Lower lobe of right lung (tissue), 2 donors: Measurements from ENCODE around the gene TMPRSS2. TPM values are rescaled to one million over a fixed set of nuclear protein-coding genes. Genes with fewer than 3 reads are reported as not detected.

Experiments
- ATAC-seq, 2 donors: fragments of 200-7000 bp; cut with Tn5 transposase; one replicate each; pipeline ENCODE4 v1.9.1; 2020 to 2022; ENCODE audit warnings: mild to moderate bottlenecking in 2 of 2, moderate library complexity in 2 of 2
- DNase-seq: peaks from one replicate; pipeline ENCODE4 v3.0.0-alpha.2; 2020
- H3K27ac ChIP-seq: fragments of 200-600 bp; one replicate; pipeline ENCODE4 v1.8.0; 2022
- H3K27me3 ChIP-seq: fragments of 200-600 bp; one replicate; pipeline ENCODE4 v1.8.0; 2022; ENCODE audit warnings: low read depth
- H3K36me3 ChIP-seq: fragments of 200-600 bp; one replicate; pipeline ENCODE4 v1.8.0; 2022; ENCODE audit warnings: mild to moderate bottlenecking
- H3K4me1 ChIP-seq: fragments of 200-600 bp; one replicate; pipeline ENCODE4 v1.8.0; 2022
- H3K4me3 ChIP-seq: fragments of 200-600 bp; one replicate; pipeline ENCODE4 v1.8.0; 2022; ENCODE audit warnings: mild to moderate bottlenecking
- H3K9me3 ChIP-seq: fragments of 200-600 bp; one replicate; pipeline ENCODE4 v1.8.0; 2022
- CTCF ChIP-seq: fragments of 200-600 bp; IDR thresholded peaks from one replicate; pipeline ENCODE4 v1.8.0; 2022; ENCODE audit warnings: antibody characterized with exemption, mild to moderate bottlenecking
- intact Hi-C: fragments of 100-400 bp; cut with DNase I; formaldehyde crosslinking; loops from one replicate; pipeline ENCODE4 v1.11.0; 2022
- total RNA-seq: library from RNA; stranded (reverse); fragmentation: NEBNext Ultra II Directional; extraction: Animal tissue kit (Norgen Biotek cat#: 25700); gene quantifications from one replicate; pipeline ENCODE4 v1.2.1, GENCODE V29; 2021
- donor health status: DM: no; HTN: yes; CAD: no; lungs with severe emphysema.

Gene TMPRSS2
- total RNA-seq, 1 donor from 2014 or later = 87.7 TPM

- no peak for DNase-seq
- intact Hi-C loops = no loop called here
- H3K9me3 ChIP-seq = no peaks in the 10 kb centered on the region
Measured at GRCh38 chr21:41509733-41510132, 1.8 kb upstream of the TMPRSS2 start.

GRCh38 chr21:41509145-41509496, 1.2 kb upstream of the TMPRSS2 start:
- DNase-seq (no peak), ATAC-seq (no peak)
- no peak for TF ChIP-seq CTCF
- intact Hi-C loops = no loop called here
- Histone ChIP-seq H3K36me3 (no peaks in the 10 kb centered on the region), H3K4me1 (no peaks in the 10 kb centered on the region), H3K27ac (no peak overlapping the region), H3K9me3 (no peaks in the 10 kb centered on the region), H3K4me3 (no peak overlapping the region), H3K27me3 (peaks cover 45% of the 10 kb centered on the region)

More at GRCh38 chr21:41509733-41510132, 1.8 kb upstream of the TMPRSS2 start:
- no peak for ATAC-seq
- Histone ChIP-seq H3K4me3 (no peak overlapping the region), H3K27me3 (peaks cover 45% of the 10 kb centered on the region), H3K27ac (no peak overlapping the region), H3K4me1 (no peaks in the 10 kb centered on the region), H3K36me3 (no peaks in the 10 kb centered on the region)
- no peak for TF ChIP-seq CTCF

- Histone ChIP-seq H3K27ac (peak overlapping the region; percentile 80), H3K27me3 (peaks cover 45% of the 10 kb centered on the region), H3K4me3 (peak overlapping the region; percentile 60), H3K36me3 (no peaks in the 10 kb centered on the region), H3K4me1 (peaks cover 4% of the 10 kb centered on the region), H3K9me3 (no peaks in the 10 kb centered on the region)
- DNase-seq = no peak
- TF ChIP-seq CTCF = no peak
- intact Hi-C loops = no loop called here
- ATAC-seq = peak; percentile 46 to 56
Measured at GRCh38 chr21:41508415-41509144, 622 bp upstream of the TMPRSS2 start.

GRCh38 chr21:41506611-41507520, 1.1 kb downstream of the TMPRSS2 start:
- DNase-seq = peak; percentile 68
- peaks cover 13% of the 10 kb centered on the region for H3K4me1 ChIP-seq
- H3K9me3 ChIP-seq = no peaks in the 10 kb centered on the region
- H3K4me3 ChIP-seq = peak overlapping the region; percentile 60
- ATAC-seq = peak; percentile 67 to 68
- intact Hi-C loops = no loop called here
- no peaks in the 10 kb centered on the region for H3K36me3 ChIP-seq
- peak overlapping the region; percentile 80 for H3K27ac ChIP-seq
- H3K27me3 ChIP-seq = peaks cover 45% of the 10 kb centered on the region
- TF ChIP-seq CTCF = no peak

GRCh38 chr21:41506005-41506594, 1.9 kb downstream of the TMPRSS2 start:
- ATAC-seq = peak in 1 of 2 donors; percentile 0
- TF ChIP-seq CTCF = no peak
- no peaks in the 10 kb centered on the region for H3K9me3 ChIP-seq
- no peak for DNase-seq
- no peaks in the 10 kb centered on the region for H3K36me3 ChIP-seq
- H3K27me3 ChIP-seq = peaks cover 45% of the 10 kb centered on the region
- intact Hi-C loops = no loop called here
- H3K4me3 ChIP-seq = peak overlapping the region; percentile 60
- peaks cover 15% of the 10 kb centered on the region for H3K4me1 ChIP-seq
- peak overlapping the region; percentile 80 for H3K27ac ChIP-seq
